Mucosa of descending colon (tissue), 3 donors: Measurements from ENCODE around the gene MTSS2. TPM values are rescaled to one million over a fixed set of nuclear protein-coding genes. Genes with fewer than 3 reads are reported as not detected.

Experiments
- ATAC-seq: fragments of 200-7000 bp; cut with Tn5 transposase; one replicate; pipeline ENCODE4 v1.9.1; 2020; ENCODE audit warnings: mild to moderate bottlenecking, moderate library complexity
- DNase-seq, 3 donors: peaks; one replicate each; pipeline ENCODE4 v3.0.0-alpha.2; 2020
- H3K36me3 ChIP-seq: fragments of 200-600 bp; one replicate; pipeline ENCODE4 v1.8.0; 2021; ENCODE audit warnings: low read depth, mild to moderate bottlenecking
- H3K4me1 ChIP-seq: fragments of 200-600 bp; one replicate; pipeline ENCODE4 v1.8.0; 2021; ENCODE audit warnings: low read depth, mild to moderate bottlenecking
- H3K4me3 ChIP-seq: fragments of 200-600 bp; one replicate; pipeline ENCODE4 v1.8.0; 2021; ENCODE audit warnings: mild to moderate bottlenecking
- H3K9me3 ChIP-seq: fragments of 200-600 bp; one replicate; pipeline ENCODE4 v1.8.0; 2021; ENCODE audit warnings: mild to moderate bottlenecking
- intact Hi-C, 2 donors: fragments of 100-400 bp; cut with DNase I in 1 of 2; cut with micrococcal nuclease in 1 of 2; formaldehyde crosslinking; loops; one replicate each; pipeline versions ENCODE4 v1.11.0 to v1.11.1; 2022; cut with DNase I, micrococcal nuclease
- total RNA-seq, 3 donors: library from RNA; stranded (reverse); fragmentation: NEBNext Ultra II Directional in 2 of 3; extraction: Animal tissue kit (Norgen Biotek cat#: 25700) in 2 of 3; gene quantifications; one replicate each; pipeline versions ENCODE4 v1.2.1 to v1.2.4, GENCODE V29; 2021 to 2023
- TF ChIP-seq, protein P1 (sequence below): fragments of 200-600 bp; IDR thresholded peaks from one replicate; pipeline ENCODE4 v1.8.0; 2022; ENCODE audit warnings: antibody characterized with exemption, mild to moderate bottlenecking
- donor health status: DM: no; HTN: no; CAD: no; lungs with moderate emphysema.
- donor health status: DM: no; HTN: no; CAD: no.
- donor health status: DM: no; HTN: yes; CAD: no.

The MTSS2 gene
- total RNA-seq, 3 donors from 2014 or later = 11.8 to 151 (median 28.2) TPM

- TF ChIP-seq, protein P1, sequence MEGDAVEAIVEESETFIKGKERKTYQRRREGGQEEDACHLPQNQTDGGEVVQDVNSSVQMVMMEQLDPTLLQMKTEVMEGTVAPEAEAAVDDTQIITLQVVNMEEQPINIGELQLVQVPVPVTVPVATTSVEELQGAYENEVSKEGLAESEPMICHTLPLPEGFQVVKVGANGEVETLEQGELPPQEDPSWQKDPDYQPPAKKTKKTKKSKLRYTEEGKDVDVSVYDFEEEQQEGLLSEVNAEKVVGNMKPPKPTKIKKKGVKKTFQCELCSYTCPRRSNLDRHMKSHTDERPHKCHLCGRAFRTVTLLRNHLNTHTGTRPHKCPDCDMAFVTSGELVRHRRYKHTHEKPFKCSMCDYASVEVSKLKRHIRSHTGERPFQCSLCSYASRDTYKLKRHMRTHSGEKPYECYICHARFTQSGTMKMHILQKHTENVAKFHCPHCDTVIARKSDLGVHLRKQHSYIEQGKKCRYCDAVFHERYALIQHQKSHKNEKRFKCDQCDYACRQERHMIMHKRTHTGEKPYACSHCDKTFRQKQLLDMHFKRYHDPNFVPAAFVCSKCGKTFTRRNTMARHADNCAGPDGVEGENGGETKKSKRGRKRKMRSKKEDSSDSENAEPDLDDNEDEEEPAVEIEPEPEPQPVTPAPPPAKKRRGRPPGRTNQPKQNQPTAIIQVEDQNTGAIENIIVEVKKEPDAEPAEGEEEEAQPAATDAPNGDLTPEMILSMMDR = no peak
- DNase-seq (no peak), ATAC-seq (no peak)
- H3K9me3 ChIP-seq = no peaks in the 10 kb centered on the region
- H3K4me1 ChIP-seq = peaks cover 4% of the 10 kb centered on the region
- no peaks in the 10 kb centered on the region for H3K36me3 ChIP-seq
- H3K4me3 ChIP-seq = no peak overlapping the region
- intact Hi-C loops = no loop called here
Observed at GRCh38 chr16:70701596-70701995, 15.7 kb upstream of the MTSS2 start.

DNA sequence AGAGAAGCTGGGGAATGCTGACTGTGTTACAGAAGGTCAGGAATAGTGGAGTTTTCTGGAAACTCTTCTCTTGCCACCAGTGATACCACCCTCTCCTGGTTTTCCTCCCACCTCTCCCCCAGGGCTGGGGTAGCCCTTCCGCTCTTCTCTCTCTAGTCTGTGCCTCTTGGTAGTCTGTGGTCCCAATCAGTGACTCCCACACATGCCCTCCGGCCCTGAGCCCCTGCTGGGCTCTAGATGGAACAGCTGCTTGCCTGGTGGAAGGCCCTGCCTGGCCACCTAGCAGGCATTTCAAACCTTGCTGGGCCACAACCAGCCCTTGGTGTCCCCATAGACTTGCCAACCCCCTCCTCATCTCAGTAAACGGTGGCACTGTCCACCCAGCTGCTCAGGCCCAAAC lies 15.2 kb upstream of the MTSS2 start:
- Histone ChIP-seq H3K36me3 (no peaks in the 10 kb centered on the region), H3K9me3 (no peaks in the 10 kb centered on the region), H3K4me1 (peaks cover 9% of the 10 kb centered on the region), H3K4me3 (no peak overlapping the region)
- DNase-seq (no peak), ATAC-seq (no peak)
- intact Hi-C loops = no loop called here
- TF ChIP-seq, protein P1 = no peak

DNA sequence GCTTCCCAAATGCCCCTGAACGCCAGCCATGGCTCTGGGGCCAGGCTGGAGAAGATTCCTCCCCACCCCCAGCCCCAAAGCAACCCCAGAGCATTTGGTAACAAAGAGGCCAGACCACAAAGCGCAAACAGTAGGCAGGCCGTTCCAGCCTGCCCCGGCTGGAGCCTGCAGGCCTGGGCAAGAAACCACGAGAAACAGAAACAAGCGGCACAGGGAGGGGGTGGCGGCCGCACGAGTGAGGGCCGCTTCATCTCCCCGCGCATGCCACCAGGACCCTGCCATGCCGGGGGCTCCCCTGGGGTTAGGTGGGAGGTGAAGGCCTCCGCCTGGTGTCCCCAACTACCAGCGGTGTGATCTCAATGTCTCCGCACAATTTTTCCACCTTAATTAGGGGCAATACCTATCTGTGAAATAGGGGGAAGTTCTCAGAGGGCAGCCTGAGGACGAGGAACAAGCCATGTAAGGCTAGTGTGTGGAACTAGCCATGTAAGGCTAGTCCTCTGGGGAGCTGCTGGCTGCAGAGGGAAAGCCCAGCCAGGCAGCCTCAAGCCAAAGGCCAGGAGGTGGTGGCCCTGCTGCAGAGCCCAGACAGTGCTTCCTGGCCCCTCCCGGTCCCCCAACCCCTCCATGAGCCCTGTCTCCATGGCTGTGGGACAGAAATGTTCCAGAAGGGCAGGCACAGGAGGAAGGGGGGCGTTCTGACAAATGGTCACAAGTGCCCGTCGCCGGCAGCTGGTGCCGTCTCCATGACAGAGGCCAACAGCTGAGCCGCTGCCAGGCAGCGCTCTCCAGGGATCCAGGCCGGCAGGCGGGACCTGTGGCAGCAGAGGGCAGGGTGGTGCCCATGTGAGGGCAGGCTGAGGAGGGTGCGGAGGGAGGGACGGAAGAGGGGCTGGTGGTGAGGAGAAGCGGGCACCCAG lies 14.5 kb upstream of the MTSS2 start:
- DNase-seq (no peak), ATAC-seq (no peak)
- TF ChIP-seq, protein P1 = no peak
- intact Hi-C loops = no loop called here
- Histone ChIP-seq H3K4me1 (peaks cover 16% of the 10 kb centered on the region), H3K9me3 (no peaks in the 10 kb centered on the region), H3K36me3 (no peaks in the 10 kb centered on the region), H3K4me3 (no peak overlapping the region)

DNA sequence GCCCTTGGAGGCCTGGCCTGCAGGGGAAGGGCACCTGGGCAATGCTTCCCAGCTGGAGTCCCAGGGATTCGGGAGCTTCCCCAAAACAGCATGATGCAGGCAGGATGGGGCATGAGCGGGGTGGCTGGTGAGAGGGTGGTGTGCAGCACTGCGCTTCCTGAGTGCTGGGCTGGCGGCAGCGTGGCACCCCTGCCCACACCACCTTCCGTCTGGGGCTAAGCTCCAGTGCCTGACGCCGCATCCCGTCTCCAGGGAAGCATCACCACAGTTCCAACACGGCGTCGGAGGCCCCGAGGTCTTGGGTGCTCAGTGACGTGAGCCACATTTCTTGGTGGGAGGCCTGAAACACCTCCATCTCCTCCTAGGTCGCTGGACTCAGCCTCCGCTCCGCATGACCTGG lies 13.8 kb upstream of the MTSS2 start:
- ATAC-seq (no peak), DNase-seq (no peak)
- Histone ChIP-seq H3K36me3 (no peaks in the 10 kb centered on the region), H3K9me3 (no peaks in the 10 kb centered on the region), H3K4me1 (peaks cover 16% of the 10 kb centered on the region), H3K4me3 (no peak overlapping the region)
- intact Hi-C loops = no loop called here
- TF ChIP-seq, protein P1 = no peak

DNA sequence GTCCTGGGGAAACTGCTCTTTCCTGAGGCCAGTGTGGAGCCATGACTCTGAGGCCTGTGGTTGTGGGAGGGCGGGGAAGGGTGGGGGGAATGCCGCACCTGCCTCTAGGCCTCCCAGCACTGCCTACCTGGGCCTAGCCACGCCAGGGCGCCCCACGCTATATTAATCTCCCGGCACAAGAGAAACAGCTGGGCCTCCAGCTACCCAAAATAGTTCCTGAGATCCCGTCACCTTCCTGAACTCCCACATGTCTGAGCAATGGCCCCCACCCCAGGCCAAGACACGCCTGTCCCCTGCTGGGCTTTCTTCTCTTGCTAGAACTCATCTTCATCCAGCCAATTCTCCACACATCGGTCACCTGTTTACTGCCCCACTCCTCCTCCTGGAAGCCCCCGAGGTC lies 13.0 kb upstream of the MTSS2 start:
- intact Hi-C loops = no loop called here
- H3K36me3 ChIP-seq = no peaks in the 10 kb centered on the region
- H3K4me1 ChIP-seq = peaks cover 16% of the 10 kb centered on the region
- TF ChIP-seq, protein P1 = no peak
- no peaks in the 10 kb centered on the region for H3K9me3 ChIP-seq
- DNase-seq = no peak
- no peak for ATAC-seq
- no peak overlapping the region for H3K4me3 ChIP-seq
